Testis (tissue), 3 donors: ENCODE data around the gene SLC7A6. TPM values are rescaled to one million over a fixed set of nuclear protein-coding genes. Genes with fewer than 3 reads are reported as not detected.

Source experiments
- DNase-seq: peaks from one replicate; pipeline ENCODE4 v3.0.0-alpha.2; 2019
- H3K27ac ChIP-seq, 2 donors: fragments of 200-600 bp; sonication (generic); one replicate each; pipeline ENCODE4 v1.5.1; 2019
- H3K27me3 ChIP-seq: fragments of 200-600 bp; sonication (generic); one replicate; pipeline ENCODE4 v1.5.1; 2019
- H3K36me3 ChIP-seq: fragments of 200-600 bp; sonication (generic); one replicate; pipeline ENCODE4 v1.5.1; 2017; ENCODE audit warnings: low read depth; ENCODE audit errors: missing control alignments
- H3K4me1 ChIP-seq: fragments of 200-600 bp; sonication (generic); one replicate; pipeline ENCODE4 v1.5.1; 2019
- H3K4me3 ChIP-seq, 2 donors: fragments of 200-600 bp; sonication (generic); one replicate each; pipeline ENCODE4 v1.5.1; 2017 to 2019
- H3K9me3 ChIP-seq: fragments of 200-600 bp; sonication (generic); one replicate; pipeline ENCODE4 v1.5.1; 2017
- CTCF ChIP-seq, 3 experiments: fragments of 450-650 bp in 2 of 3; fragments of 200-600 bp in 1 of 3; sonication (generic) in 1 of 3; IDR thresholded peaks; one replicate each; pipeline ENCODE4 v1.5.1; 2016 to 2019; ENCODE audit warnings: antibody characterized with exemption in 3 of 3, mild to moderate bottlenecking in 2 of 3, moderate library complexity in 1 of 3
- POLR2A ChIP-seq: fragments of 450-650 bp; IDR thresholded peaks from one replicate; pipeline ENCODE4 v1.6.1; 2017; ENCODE audit warnings: antibody characterized with exemption, mild to moderate bottlenecking, moderate library complexity
- WGBS, 2 donors: methylation state at CpG; one replicate each; pipeline ENCODE4 v1.1.5; 2018; 5-methylcytosine and 5-hydroxymethylcytosine counted together
- intact Hi-C: fragments of 100-400 bp; cut with DNase I; formaldehyde crosslinking; loops from one replicate; pipeline ENCODE4 v1.15.1; 2023; ENCODE audit warnings: low total_unique reads
- polyA plus RNA-seq: library from polyadenylated mRNA; stranded (reverse); fragments of 350-450 nt; fragmentation: Illumina TruSeq; extraction: RNeasy Lipid Tissue Mini Kit (QIAGEN cat#74804); gene quantifications from one replicate; pipeline ENCODE4 v1.2.3, GENCODE V29; 2014; ENCODE audit warnings: low read depth, low replicate concordance; ENCODE audit not compliant: insufficient read depth
- total RNA-seq, 2 donors: library from RNA; depleted of rRNA; stranded (reverse); fragments of >200 nt; gene quantifications; one replicate each; pipeline ENCODE4 v1.2.3, GENCODE V29; 2016

SLC7A6 gene
- total and polyA plus RNA-seq, 3 donors from 2014 or later = 28.6 to 48.6 (median 42.2) TPM

GRCh38 chr16:68227850-68228553 lies 36.3 kb upstream of the SLC7A6 start:
- TF ChIP-seq POLR2A (no peak), CTCF (IDR thresholded peaks at IDR 0.05) (no peak)
- Histone ChIP-seq H3K36me3 (no peaks in the 10 kb centered on the region), H3K27me3 (no peaks in the 10 kb centered on the region), H3K4me3 (no peak overlapping the region), H3K9me3 (no peaks in the 10 kb centered on the region), H3K27ac (no peak overlapping the region), H3K4me1 (no peaks in the 10 kb centered on the region)
- peak; percentile 8 for DNase-seq
- 83 to 86% methylated on average over 2 of the region's 2 CpGs for WGBS, 2 donors
- intact Hi-C loops = no loop called here

GRCh38 chr16:68228652-68229051 lies 35.7 kb upstream of the SLC7A6 start:
- Histone ChIP-seq H3K4me1 (no peaks in the 10 kb centered on the region), H3K36me3 (no peaks in the 10 kb centered on the region), H3K4me3 (no peak overlapping the region), H3K27ac (no peak overlapping the region), H3K27me3 (no peaks in the 10 kb centered on the region), H3K9me3 (no peaks in the 10 kb centered on the region)
- DNase-seq = peak; percentile 11
- WGBS, 2 donors = 80 to 85% methylated on average over 3 of the region's 3 CpGs
- intact Hi-C loops = no loop called here
- TF ChIP-seq POLR2A (no peak), CTCF (IDR thresholded peaks at IDR 0.05) (no peak)

- 82 to 84% methylated on average over 4 of the region's 4 CpGs for WGBS, 2 donors
These were observed 34.7 kb upstream of the SLC7A6 start for GRCh38 chr16:68229431-68230175.

GRCh38 chr16:68230176-68230571 lies 34.2 kb upstream of the SLC7A6 start:
- Histone ChIP-seq H3K27ac (no peak overlapping the region), H3K9me3 (no peaks in the 10 kb centered on the region), H3K36me3 (no peaks in the 10 kb centered on the region), H3K4me3 (no peak overlapping the region), H3K27me3 (no peaks in the 10 kb centered on the region), H3K4me1 (no peaks in the 10 kb centered on the region)
- WGBS, 2 donors = 80 to 91% methylated on average over 3 to 9 of the region's 9 CpGs
- no peak for DNase-seq
- intact Hi-C loops = loop anchor here (10.0 kb wide), 1 partner anchor 145 kb away; the partner anchor contains the start of gene NFATC3
- TF ChIP-seq CTCF (IDR thresholded peaks at IDR 0.05) (no peak), POLR2A (no peak)

More at GRCh38 chr16:68229431-68230175, 34.7 kb upstream of the SLC7A6 start:
- TF ChIP-seq POLR2A (no peak), CTCF (IDR thresholded peaks at IDR 0.05) (peak; percentile 58 to 84 (median 83))
- no peak overlapping the region for H3K4me3 ChIP-seq
- H3K4me1 ChIP-seq = no peaks in the 10 kb centered on the region
- no peaks in the 10 kb centered on the region for H3K36me3 ChIP-seq
- H3K9me3 ChIP-seq = no peaks in the 10 kb centered on the region
- H3K27me3 ChIP-seq = no peaks in the 10 kb centered on the region
- intact Hi-C loops = loop anchor here (10.0 kb wide), 1 partner anchor 145 kb away; the partner anchor contains the start of gene NFATC3
- no peak overlapping the region for H3K27ac ChIP-seq
- peak; percentile 51 for DNase-seq
